Measurements from ENCODE around the gene MYBPH. TPM values are rescaled to one million over a fixed set of nuclear protein-coding genes. Genes with fewer than 3 reads are reported as not detected.

The MYBPH gene
- total RNA-seq, 1 donor from 2014 or later, result not detected

DNA sequence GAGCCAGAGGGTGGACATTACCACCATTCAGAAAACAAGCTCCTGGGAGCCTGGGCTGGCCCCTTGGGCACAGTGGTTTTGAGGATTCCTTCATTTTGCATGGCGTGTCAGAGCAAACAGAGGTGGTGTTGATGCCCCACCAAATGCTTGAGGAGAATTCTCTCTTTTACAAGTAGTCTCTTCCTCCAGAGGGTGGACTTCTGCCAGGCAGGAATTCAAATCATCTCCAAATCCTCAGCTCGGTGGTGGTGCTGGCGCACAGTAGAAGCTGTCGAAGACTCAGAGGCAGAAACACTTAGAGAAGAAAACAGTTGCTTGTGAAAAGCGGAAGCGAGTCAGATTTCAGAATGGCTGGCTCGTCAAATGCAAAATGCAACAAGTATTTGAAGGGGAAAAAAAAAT lies 14.3 kb upstream of the MYBPH start:
- Histone ChIP-seq H3K4me2 (ENCODE audit: low read length) (no peak overlapping the region), H3K36me3 (ENCODE audit: insufficient read depth, low read length) (no peaks in the 10 kb centered on the region), H3K27me3 (ENCODE audit: insufficient read depth, low read length) (no peaks in the 10 kb centered on the region), H3K9ac (ENCODE audit: low read length) (no peak overlapping the region), H3K79me2 (ENCODE audit: insufficient read depth, low read length) (no peaks in the 10 kb centered on the region), H4K20me1 (ENCODE audit: insufficient read depth, low read length) (no peaks in the 10 kb centered on the region), H3K27ac (ENCODE audit: low read depth, low read length) (no peak overlapping the region), H3K4me3 (ENCODE audit: insufficient read depth, low read depth, low read length) (no peak overlapping the region), H3K9me3 (ENCODE audit: insufficient read depth, low read depth, low read length) (no peaks in the 10 kb centered on the region), H2AFZ (ENCODE audit: low read depth, low read length) (no peak overlapping the region), H3K4me1 (ENCODE audit: insufficient read depth, low read length) (no peaks in the 10 kb centered on the region)
- H3K36me3 Mint-ChIP-seq (ENCODE audit: low read depth, unreplicated experiment), result no peaks in the 10 kb centered on the region
- FAIRE-seq, result no peak
- H3K4me3 Mint-ChIP-seq (ENCODE audit: unreplicated experiment), result no peak overlapping the region
- peaks cover 11% of the 10 kb centered on the region for H3K4me1 Mint-ChIP-seq (ENCODE audit: low read depth, unreplicated experiment)
- no peak for DNase-seq (ENCODE audit: low read depth)
- H3K9me3 Mint-ChIP-seq (ENCODE audit: unreplicated experiment), result no peaks in the 10 kb centered on the region
- no peak overlapping the region for H3K27ac Mint-ChIP-seq (ENCODE audit: unreplicated experiment)
- TF ChIP-seq, protein P1, sequence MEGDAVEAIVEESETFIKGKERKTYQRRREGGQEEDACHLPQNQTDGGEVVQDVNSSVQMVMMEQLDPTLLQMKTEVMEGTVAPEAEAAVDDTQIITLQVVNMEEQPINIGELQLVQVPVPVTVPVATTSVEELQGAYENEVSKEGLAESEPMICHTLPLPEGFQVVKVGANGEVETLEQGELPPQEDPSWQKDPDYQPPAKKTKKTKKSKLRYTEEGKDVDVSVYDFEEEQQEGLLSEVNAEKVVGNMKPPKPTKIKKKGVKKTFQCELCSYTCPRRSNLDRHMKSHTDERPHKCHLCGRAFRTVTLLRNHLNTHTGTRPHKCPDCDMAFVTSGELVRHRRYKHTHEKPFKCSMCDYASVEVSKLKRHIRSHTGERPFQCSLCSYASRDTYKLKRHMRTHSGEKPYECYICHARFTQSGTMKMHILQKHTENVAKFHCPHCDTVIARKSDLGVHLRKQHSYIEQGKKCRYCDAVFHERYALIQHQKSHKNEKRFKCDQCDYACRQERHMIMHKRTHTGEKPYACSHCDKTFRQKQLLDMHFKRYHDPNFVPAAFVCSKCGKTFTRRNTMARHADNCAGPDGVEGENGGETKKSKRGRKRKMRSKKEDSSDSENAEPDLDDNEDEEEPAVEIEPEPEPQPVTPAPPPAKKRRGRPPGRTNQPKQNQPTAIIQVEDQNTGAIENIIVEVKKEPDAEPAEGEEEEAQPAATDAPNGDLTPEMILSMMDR (IDR thresholded peaks at IDR 0.05; ENCODE audit: insufficient read depth, low read depth, low read length), result no peak
- no peak for TF ChIP-seq EZH2 (IDR thresholded peaks at IDR 0.05; ENCODE audit: insufficient read depth, low read length)
- peaks cover 5% of the 10 kb centered on the region for H3K27me3 Mint-ChIP-seq (ENCODE audit: low read depth, unreplicated experiment)

DNA sequence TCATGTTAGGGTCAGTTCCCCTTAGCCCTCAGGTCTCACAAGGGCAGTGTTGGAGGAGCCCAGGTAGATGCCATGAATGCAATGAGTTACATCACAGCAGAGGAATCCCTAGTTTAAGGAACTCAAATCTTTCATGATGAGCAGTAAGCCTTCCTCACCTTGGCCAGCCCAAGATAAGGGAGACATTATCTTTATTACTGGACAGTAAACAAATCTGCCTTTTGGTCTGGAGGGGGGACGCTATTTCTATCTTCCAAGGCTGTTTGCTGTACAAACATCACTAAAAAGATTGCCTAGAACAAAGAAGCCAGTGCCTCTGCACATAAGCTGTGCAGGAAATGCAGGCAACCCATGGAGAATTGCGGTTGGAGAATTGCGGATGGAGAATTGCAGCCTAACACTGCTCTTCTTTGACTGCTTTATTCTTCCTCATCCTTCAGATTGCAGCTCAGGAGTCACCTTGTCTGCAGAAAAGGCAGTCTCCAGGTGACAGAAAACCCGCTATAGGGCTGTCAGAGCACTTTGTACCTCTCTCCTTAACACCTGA lies 13.1 kb upstream of the MYBPH start:
- Mint-ChIP-seq H3K27ac (ENCODE audit: unreplicated experiment) (no peak overlapping the region), H3K9me3 (ENCODE audit: unreplicated experiment) (no peaks in the 10 kb centered on the region), H3K27me3 (ENCODE audit: low read depth, unreplicated experiment) (peaks cover 5% of the 10 kb centered on the region), H3K4me3 (ENCODE audit: unreplicated experiment) (no peak overlapping the region), H3K4me1 (ENCODE audit: low read depth, unreplicated experiment) (peaks cover 11% of the 10 kb centered on the region), H3K36me3 (ENCODE audit: low read depth, unreplicated experiment) (no peaks in the 10 kb centered on the region)
- H3K9ac ChIP-seq (ENCODE audit: low read length), result no peak overlapping the region
- no peak overlapping the region for H3K4me2 ChIP-seq (ENCODE audit: low read length)
- H2AFZ ChIP-seq (ENCODE audit: low read depth, low read length), result no peak overlapping the region
- no peaks in the 10 kb centered on the region for H3K36me3 ChIP-seq (ENCODE audit: insufficient read depth, low read length)
- no peaks in the 10 kb centered on the region for H3K4me1 ChIP-seq (ENCODE audit: insufficient read depth, low read length)
- H3K27me3 ChIP-seq (ENCODE audit: insufficient read depth, low read length), result no peaks in the 10 kb centered on the region
- no peaks in the 10 kb centered on the region for H3K9me3 ChIP-seq (ENCODE audit: insufficient read depth, low read depth, low read length)
- TF ChIP-seq EZH2 (IDR thresholded peaks at IDR 0.05; ENCODE audit: insufficient read depth, low read length), result no peak
- TF ChIP-seq, protein P1 (IDR thresholded peaks at IDR 0.05; ENCODE audit: insufficient read depth, low read depth, low read length), result no peak
- no peaks in the 10 kb centered on the region for H3K79me2 ChIP-seq (ENCODE audit: insufficient read depth, low read length)
- no peak overlapping the region for H3K4me3 ChIP-seq (ENCODE audit: insufficient read depth, low read depth, low read length)
- no peaks in the 10 kb centered on the region for H4K20me1 ChIP-seq (ENCODE audit: insufficient read depth, low read length)
- DNase-seq (ENCODE audit: low read depth), result no peak
- H3K27ac ChIP-seq (ENCODE audit: low read depth, low read length), result no peak overlapping the region
- no peak for FAIRE-seq

DNA sequence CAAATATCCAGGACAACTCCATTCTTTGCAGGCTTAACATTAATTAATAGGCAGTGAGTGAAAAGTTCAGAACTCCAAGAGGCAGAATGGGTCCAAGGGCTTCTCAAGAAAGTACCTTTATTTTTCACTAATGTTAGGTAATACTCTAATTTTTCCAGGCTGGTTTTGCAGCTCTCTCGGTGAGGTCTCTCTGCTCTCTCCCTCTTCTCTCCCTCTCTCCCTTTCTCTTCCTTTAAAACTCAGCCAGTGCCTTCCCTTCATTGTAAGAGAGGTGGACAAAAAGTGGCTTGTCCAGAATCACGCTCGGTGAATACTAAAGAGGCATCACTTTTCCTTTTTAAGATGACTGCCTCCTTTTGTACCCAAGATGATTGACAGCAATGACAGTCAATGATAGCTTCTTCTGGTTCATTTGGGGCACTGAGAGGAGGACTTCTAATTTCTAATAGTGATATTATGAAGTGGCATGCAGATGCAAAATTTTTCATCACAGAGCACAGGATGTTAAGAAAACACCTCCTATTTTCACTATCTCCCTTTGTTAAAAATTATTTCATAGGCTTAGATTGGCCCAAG lies 12.2 kb upstream of the MYBPH start:
- Histone ChIP-seq H2AFZ (ENCODE audit: low read depth, low read length) (no peak overlapping the region), H3K4me1 (ENCODE audit: insufficient read depth, low read length) (no peaks in the 10 kb centered on the region), H3K4me3 (ENCODE audit: insufficient read depth, low read depth, low read length) (no peak overlapping the region), H3K79me2 (ENCODE audit: insufficient read depth, low read length) (no peaks in the 10 kb centered on the region), H3K4me2 (ENCODE audit: low read length) (no peak overlapping the region), H3K27ac (ENCODE audit: low read depth, low read length) (no peak overlapping the region), H3K27me3 (ENCODE audit: insufficient read depth, low read length) (no peaks in the 10 kb centered on the region), H4K20me1 (ENCODE audit: insufficient read depth, low read length) (no peaks in the 10 kb centered on the region), H3K36me3 (ENCODE audit: insufficient read depth, low read length) (no peaks in the 10 kb centered on the region), H3K9me3 (ENCODE audit: insufficient read depth, low read depth, low read length) (no peaks in the 10 kb centered on the region), H3K9ac (ENCODE audit: low read length) (no peak overlapping the region)
- no peak for DNase-seq (ENCODE audit: low read depth)
- peaks cover 11% of the 10 kb centered on the region for H3K4me1 Mint-ChIP-seq (ENCODE audit: low read depth, unreplicated experiment)
- H3K4me3 Mint-ChIP-seq (ENCODE audit: unreplicated experiment), result no peak overlapping the region
- FAIRE-seq, result no peak
- H3K27me3 Mint-ChIP-seq (ENCODE audit: low read depth, unreplicated experiment), result peaks cover 9% of the 10 kb centered on the region
- no peaks in the 10 kb centered on the region for H3K9me3 Mint-ChIP-seq (ENCODE audit: unreplicated experiment)
- TF ChIP-seq, protein P1 (IDR thresholded peaks at IDR 0.05; ENCODE audit: insufficient read depth, low read depth, low read length), result no peak
- TF ChIP-seq EZH2 (IDR thresholded peaks at IDR 0.05; ENCODE audit: insufficient read depth, low read length), result no peak
- no peaks in the 10 kb centered on the region for H3K36me3 Mint-ChIP-seq (ENCODE audit: low read depth, unreplicated experiment)
- no peak overlapping the region for H3K27ac Mint-ChIP-seq (ENCODE audit: unreplicated experiment)

Data from astrocyte (in vitro differentiated cells and primary cell).